Hepatocyte (in vitro differentiated cells): Measurements from ENCODE around the gene REV3L.

Experiments used
- EZH2 ChIP-seq: fragments of 200-600 bp; sonication (generic); IDR thresholded peaks from 2 replicates; pipeline ENCODE4 v1.6.1; 2016; ENCODE audit warnings: antibody characterized with exemption, mild to moderate bottlenecking, borderline replicate concordance
- TF ChIP-seq, protein P1 (sequence below): fragments of 200-600 bp; sonication (generic); IDR thresholded peaks from 2 replicates; pipeline ENCODE4 v1.5.1; 2016; ENCODE audit warnings: antibody characterized with exemption, mild to moderate bottlenecking; ENCODE audit not compliant: poor library complexity

DNA sequence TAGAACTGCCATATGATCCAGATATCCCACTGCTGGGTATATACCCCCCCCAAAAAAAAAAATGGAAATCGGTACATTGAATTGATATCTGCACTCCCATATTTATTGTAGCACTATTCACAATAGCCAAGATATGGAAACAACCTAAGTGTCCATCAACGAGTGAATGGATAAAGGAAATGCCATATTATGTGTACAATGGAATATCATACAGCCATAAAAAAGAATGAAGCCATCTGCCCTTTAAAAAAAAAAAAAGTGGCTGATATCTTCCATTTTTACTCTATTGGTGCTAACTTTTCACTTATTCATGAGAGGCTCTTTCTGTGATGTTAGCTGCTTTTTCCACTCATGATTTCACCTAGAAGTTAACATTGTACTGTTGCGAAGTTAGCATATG, 156.5 kb downstream of the REV3L start:
- TF ChIP-seq, protein P1, sequence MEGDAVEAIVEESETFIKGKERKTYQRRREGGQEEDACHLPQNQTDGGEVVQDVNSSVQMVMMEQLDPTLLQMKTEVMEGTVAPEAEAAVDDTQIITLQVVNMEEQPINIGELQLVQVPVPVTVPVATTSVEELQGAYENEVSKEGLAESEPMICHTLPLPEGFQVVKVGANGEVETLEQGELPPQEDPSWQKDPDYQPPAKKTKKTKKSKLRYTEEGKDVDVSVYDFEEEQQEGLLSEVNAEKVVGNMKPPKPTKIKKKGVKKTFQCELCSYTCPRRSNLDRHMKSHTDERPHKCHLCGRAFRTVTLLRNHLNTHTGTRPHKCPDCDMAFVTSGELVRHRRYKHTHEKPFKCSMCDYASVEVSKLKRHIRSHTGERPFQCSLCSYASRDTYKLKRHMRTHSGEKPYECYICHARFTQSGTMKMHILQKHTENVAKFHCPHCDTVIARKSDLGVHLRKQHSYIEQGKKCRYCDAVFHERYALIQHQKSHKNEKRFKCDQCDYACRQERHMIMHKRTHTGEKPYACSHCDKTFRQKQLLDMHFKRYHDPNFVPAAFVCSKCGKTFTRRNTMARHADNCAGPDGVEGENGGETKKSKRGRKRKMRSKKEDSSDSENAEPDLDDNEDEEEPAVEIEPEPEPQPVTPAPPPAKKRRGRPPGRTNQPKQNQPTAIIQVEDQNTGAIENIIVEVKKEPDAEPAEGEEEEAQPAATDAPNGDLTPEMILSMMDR = no peak
- TF ChIP-seq EZH2 = no peak
